ENCODE measurements around the gene OR52H1. TPM values are rescaled to one million over a fixed set of nuclear protein-coding genes. Genes with fewer than 3 reads are reported as not detected.

Gene OR52H1
- total RNA-seq, 4 donors from 2014 or later = 0.85 to 2.1 TPM; not detected in 2

- Histone ChIP-seq H3K4me1 (no peaks in the 10 kb centered on the region), H3K36me3 (no peaks in the 10 kb centered on the region), H3K4me3 (no peak within 1 kb of the TSS), H3K27ac (no peak within 1 kb of the TSS), H3K27me3 (no peaks in the 10 kb centered on the region), H3K9me3 (no peaks in the 10 kb centered on the region)
- 71% methylated on average over 4 of the region's 4 CpGs for WGBS
- TF ChIP-seq EP300 (IDR thresholded peaks at IDR 0.05) = no peak
- no peak for TF ChIP-seq CTCF (IDR thresholded peaks at IDR 0.05)
- TF ChIP-seq POLR2A (IDR thresholded peaks at IDR 0.05) = no peak
- no peak for DNase-seq (ENCODE audit: low spot score in 2 of 2)
Measured at GRCh38 chr11:5509803-5510202, 38.5 kb downstream of the OR52H1 start, which contains the start of gene UBQLN3. TSS of gene UBQLN3 (minus strand) at chr11:5509957. CDS start at chr11:5509558, 399 bp downstream.

DNA sequence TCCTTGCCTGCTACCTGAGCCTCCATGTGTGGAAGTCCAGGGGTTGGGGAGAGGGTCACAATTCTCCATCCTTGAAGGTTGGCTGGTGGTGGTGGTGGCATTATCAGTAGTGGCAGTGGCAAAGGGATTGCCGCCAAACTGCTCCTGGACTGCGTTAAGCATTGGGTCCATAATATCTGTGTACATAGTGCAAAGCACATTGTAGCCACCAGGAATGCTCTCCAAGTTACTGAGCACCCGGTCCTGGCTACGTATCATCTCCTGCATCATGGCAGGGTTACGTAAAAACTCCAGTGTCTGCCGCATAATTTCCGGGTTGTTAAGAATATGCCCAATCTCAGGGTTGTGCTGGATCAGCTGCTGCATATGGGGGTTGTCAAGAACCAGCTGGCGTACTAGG, 39.7 kb downstream of the OR52H1 start:
- Histone ChIP-seq H3K27ac (no peak overlapping the region), H3K4me3 (no peak overlapping the region), H3K9me3 (no peaks in the 10 kb centered on the region), H3K4me1 (no peaks in the 10 kb centered on the region), H3K27me3 (no peaks in the 10 kb centered on the region), H3K36me3 (no peaks in the 10 kb centered on the region)
- no peak for TF ChIP-seq EP300 (IDR thresholded peaks at IDR 0.05)
- no peak for TF ChIP-seq CTCF (IDR thresholded peaks at IDR 0.05)
- no peak for TF ChIP-seq POLR2AphosphoS5 (IDR thresholded peaks at IDR 0.05)
- no peak for TF ChIP-seq POLR2A (IDR thresholded peaks at IDR 0.05)
- 89% methylated on average over 6 of the region's 8 CpGs for WGBS
- DNase-seq (ENCODE audit: low spot score in 2 of 2) = no peak

DNA sequence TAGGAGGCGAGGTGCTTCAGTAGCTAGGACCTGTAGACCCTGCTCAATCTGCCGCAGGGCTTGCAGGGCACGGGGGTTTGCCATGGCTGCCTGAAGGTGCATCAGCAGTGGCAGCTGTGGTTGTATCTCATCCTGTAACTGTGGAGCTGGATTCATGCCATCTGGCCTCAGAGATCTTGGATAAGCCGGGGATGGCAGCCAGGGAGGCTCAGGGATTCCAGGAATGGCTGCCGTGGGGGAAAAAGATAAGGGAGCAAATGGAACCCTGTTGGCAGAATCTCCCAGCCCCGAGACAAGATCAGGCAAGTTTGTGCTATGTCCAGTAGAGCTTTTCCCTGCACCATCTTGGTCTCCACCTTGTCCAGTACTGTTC, 40.4 kb downstream of the OR52H1 start:
- DNase-seq (ENCODE audit: low spot score in 2 of 2) = no peak
- Histone ChIP-seq H3K27me3 (no peaks in the 10 kb centered on the region), H3K4me1 (no peaks in the 10 kb centered on the region), H3K9me3 (no peaks in the 10 kb centered on the region), H3K36me3 (no peaks in the 10 kb centered on the region), H3K4me3 (no peak overlapping the region), H3K27ac (no peak overlapping the region)
- TF ChIP-seq POLR2AphosphoS5 (IDR thresholded peaks at IDR 0.05) (no peak), EP300 (IDR thresholded peaks at IDR 0.05) (no peak), POLR2A (IDR thresholded peaks at IDR 0.05) (no peak)
- 57% methylated on average over 6 of the region's 6 CpGs for WGBS

GRCh38 chr11:5507177-5507932, 41.0 kb downstream of the OR52H1 start:
- Histone ChIP-seq H3K4me3 (no peak overlapping the region), H3K27ac (no peak overlapping the region), H3K9me3 (no peaks in the 10 kb centered on the region), H3K4me1 (no peaks in the 10 kb centered on the region), H3K36me3 (no peaks in the 10 kb centered on the region), H3K27me3 (no peaks in the 10 kb centered on the region)
- WGBS = 79% methylated on average over 9 of the region's 9 CpGs
- no peak for DNase-seq (ENCODE audit: low spot score in 2 of 2)
- no peak for TF ChIP-seq EP300 (IDR thresholded peaks at IDR 0.05)
- TF ChIP-seq POLR2AphosphoS5 (IDR thresholded peaks at IDR 0.05) = no peak
- no peak for TF ChIP-seq POLR2A (IDR thresholded peaks at IDR 0.05)
- TF ChIP-seq CTCF (IDR thresholded peaks at IDR 0.05) = no peak

GRCh38 chr11:5505363-5506048, 42.8 kb downstream of the OR52H1 start:
- 90% methylated on average over 9 of the region's 9 CpGs for WGBS
- H3K27ac ChIP-seq = no peak overlapping the region
- no peaks in the 10 kb centered on the region for H3K4me1 ChIP-seq
- H3K36me3 ChIP-seq = no peaks in the 10 kb centered on the region
- TF ChIP-seq POLR2AphosphoS5 (IDR thresholded peaks at IDR 0.05) (no peak), POLR2A (IDR thresholded peaks at IDR 0.05) (no peak), EP300 (IDR thresholded peaks at IDR 0.05) (no peak), CTCF (IDR thresholded peaks at IDR 0.05) (no peak)
- no peak overlapping the region for H3K4me3 ChIP-seq
- DNase-seq (ENCODE audit: low spot score in 2 of 2) = no peak
- no peaks in the 10 kb centered on the region for H3K27me3 ChIP-seq
- H3K9me3 ChIP-seq = no peaks in the 10 kb centered on the region
